Endothelial cell of umbilical vein (primary cell): ENCODE results near the gene LRRC42. TPM values are rescaled to one million over a fixed set of nuclear protein-coding genes. Genes with fewer than 3 reads are reported as not detected.

ENCODE experiments used
- BruUV-seq: library from RNA; stranded (reverse); fragments of 400-500 nt; replicated peaks from 2 replicates; lab custom pipeline; 2021; lab: Mats Ljungman, UMichigan
- CTCF ChIA-PET: fragments of 300-600, 350-600 bp; sonication (Branson Sonifier 250); formaldehyde crosslinking; loops from one replicate; lab custom pipeline; 2021; ENCODE audit warnings: antibody characterized with exemption, inconsistent platforms; lab: Charles Lee
- POLR2A ChIA-PET: fragments of 300-600, 350-600 bp; sonication (Branson Sonifier 250); formaldehyde crosslinking; loops from one replicate; lab custom pipeline; 2021; ENCODE audit warnings: antibody characterized with exemption, inconsistent platforms; lab: Charles Lee
- DNase-seq: peaks from one replicate; pipeline ENCODE4 v3.0.0-alpha.2; 2011; ENCODE audit warnings: low read depth, low spot score
- FAIRE-seq: peaks from 2 replicates; lab custom pipeline; 2011; peaks lifted over from hg19 to GRCh38; lab: Jason Lieb, UNC
- H2AFZ ChIP-seq: 2 replicates; pipeline ENCODE4 v1.6.0; 2012; ENCODE audit warnings: low read depth, low read length, control low read depth, inconsistent platforms
- H3K27ac ChIP-seq: 2 replicates; pipeline ENCODE4 v1.5.1; 2011; ENCODE audit warnings: low read depth, mild to moderate bottlenecking, control low read depth, low read length, moderate library complexity; ENCODE audit not compliant: insufficient read depth
- H3K27me3 ChIP-seq, 2 experiments: 2 replicates each; pipeline versions ENCODE4 v1.6.0 to v1.6.1; 2011; ENCODE audit warnings: low read length in 2 of 2, mixed read lengths in 1 of 2; ENCODE audit not compliant: control insufficient read depth in 2 of 2, insufficient read depth in 2 of 2
- H3K36me3 ChIP-seq, 2 experiments: 2 replicates in 1 of 2; 3 replicates in 1 of 2; pipeline ENCODE4 v1.5.1; 2011; ENCODE audit warnings: low read length in 2 of 2, mild to moderate bottlenecking in 1 of 2, moderate library complexity in 1 of 2; ENCODE audit not compliant: control insufficient read depth in 2 of 2, insufficient read depth in 2 of 2; ENCODE audit errors: extremely low read depth in 1 of 2
- H3K4me1 ChIP-seq: 3 replicates; pipeline ENCODE4 v1.5.1; 2011; ENCODE audit warnings: mild to moderate bottlenecking, low read length; ENCODE audit not compliant: control insufficient read depth, insufficient read depth; ENCODE audit errors: extremely low read depth
- H3K4me2 ChIP-seq: 2 replicates; pipeline ENCODE4 v1.6.1; 2011; ENCODE audit warnings: low read length, control low read depth, mixed read lengths; ENCODE audit not compliant: insufficient read depth
- H3K4me3 ChIP-seq, 3 experiments: fragments of 200-600 bp in 1 of 3; sonication (generic), shearing (Covaris generic) in 1 of 3; replicated peaks in 1 of 3; 2 replicates each; pipeline ENCODE4 v1.5.1; 2011 to 2016; ENCODE audit warnings: control low read depth in 3 of 3, low read length in 3 of 3, mild to moderate bottlenecking in 2 of 3, inconsistent platforms in 1 of 3, low read depth in 1 of 3, moderate library complexity in 1 of 3; ENCODE audit not compliant: insufficient read depth in 1 of 3
- H3K79me2 ChIP-seq: 2 replicates; pipeline ENCODE4 v1.6.0; 2012; ENCODE audit warnings: low read length, inconsistent platforms; ENCODE audit not compliant: control insufficient read depth, insufficient read depth
- H3K9ac ChIP-seq: replicated peaks from 2 replicates; pipeline ENCODE3; 2011; ENCODE audit warnings: low read length, control low read depth; ENCODE audit not compliant: insufficient read depth; ENCODE audit errors: extremely low read depth
- H3K9me1 ChIP-seq: replicated peaks from 3 replicates; pipeline ENCODE4 v1.6.0; 2011; ENCODE audit warnings: mild to moderate bottlenecking, low read length; ENCODE audit not compliant: control insufficient read depth, insufficient read depth; ENCODE audit errors: extremely low read depth
- H3K9me3 ChIP-seq: replicated peaks from 2 replicates; pipeline ENCODE4 v1.5.1; 2012; ENCODE audit warnings: low read length, inconsistent platforms; ENCODE audit not compliant: control insufficient read depth, insufficient read depth
- H4K20me1 ChIP-seq: replicated peaks from 2 replicates; pipeline ENCODE3; 2011; ENCODE audit warnings: mild to moderate bottlenecking, low read length; ENCODE audit not compliant: control insufficient read depth, insufficient read depth; ENCODE audit errors: extremely low read depth
- EZH2 ChIP-seq: IDR thresholded peaks from 2 replicates; pipeline ENCODE4 v1.6.1; 2012; ENCODE audit warnings: borderline replicate concordance, low read depth, mild to moderate bottlenecking, moderate library complexity, low read length, inconsistent platforms; ENCODE audit not compliant: severe bottlenecking
- FOS ChIP-seq: IDR thresholded peaks from 2 replicates; pipeline ENCODE4 v1.6.1; 2011; ENCODE audit warnings: mild to moderate bottlenecking, low read length, moderate library complexity, borderline replicate concordance; ENCODE audit not compliant: insufficient read depth
- GATA2 ChIP-seq: IDR thresholded peaks from 2 replicates; pipeline ENCODE4 v1.7.0; 2011; ENCODE audit warnings: low read depth, mild to moderate bottlenecking, moderate library complexity, mixed read lengths, low read length; ENCODE audit not compliant: insufficient read length, insufficient read depth
- JUN ChIP-seq: IDR thresholded peaks from 2 replicates; pipeline ENCODE4 v1.6.1; 2011; ENCODE audit warnings: borderline replicate concordance, low read depth; ENCODE audit not compliant: insufficient read length, insufficient read depth
- MYC ChIP-seq: IDR thresholded peaks from one replicate; pipeline ENCODE4 v1.6.1; 2011; ENCODE audit warnings: mild to moderate bottlenecking, low read depth, low read length
- POLR2A ChIP-seq: IDR thresholded peaks from 2 replicates; pipeline ENCODE4 v1.6.1; 2012; ENCODE audit warnings: low read depth, mild to moderate bottlenecking, control low read depth, low read length
- POLR2AphosphoS5 ChIP-seq: IDR thresholded peaks from 2 replicates; pipeline ENCODE4 v1.6.1; 2012; ENCODE audit warnings: low read depth, mild to moderate bottlenecking, control low read depth, low read length, moderate library complexity; ENCODE audit not compliant: insufficient read depth
- dilution Hi-C: fragments of 300-500 bp; cut with MboI; formaldehyde crosslinking; loops from one replicate; pipeline ENCODE4 v1.15.0; 2019; ENCODE audit warnings: low sequenced_read_pairs; ENCODE audit not compliant: extremely low pct_ligation_motif_present
- intact Hi-C: fragments of 100-400 bp; cut with micrococcal nuclease; formaldehyde crosslinking; loops from one replicate; pipeline ENCODE4 v1.10.0; 2022
- polyA plus RNA-seq, 4 experiments: library from polyadenylated mRNA; depleted of rRNA in 3 of 4; stranded (reverse) in 3 of 4; unstranded in 1 of 4; fragments of >200 nt; gene quantifications; 2 replicates each; pipeline versions ENCODE4 v1.2.1 to v1.2.3, GENCODE V29; 2011 to 2012; ENCODE audit warnings: missing spikeins in 1 of 4
- total RNA-seq: library from RNA; stranded (reverse); gene quantifications from 2 replicates; pipeline ENCODE4 v1.2.3, GENCODE V29; 2021
- TF ChIP-seq, protein P1 (sequence below), 2 donors: IDR thresholded peaks; 1 replicate in 1 of 2; 2 replicates in 1 of 2; pipeline ENCODE4 v1.5.1; 2011; ENCODE audit warnings: low read length in 2 of 2, mild to moderate bottlenecking in 2 of 2, moderate library complexity in 2 of 2, control low read depth in 1 of 2, inconsistent platforms in 1 of 2, low read depth in 1 of 2; ENCODE audit not compliant: insufficient read depth in 1 of 2; ENCODE audit errors: extremely low read depth in 1 of 2

Gene LRRC42
- total and polyA plus RNA-seq, 2 donors (not counting 3 experiments of a cell fraction or from before 2014, with no cell fraction given), result 25.3 to 26.1 TPM

DNA sequence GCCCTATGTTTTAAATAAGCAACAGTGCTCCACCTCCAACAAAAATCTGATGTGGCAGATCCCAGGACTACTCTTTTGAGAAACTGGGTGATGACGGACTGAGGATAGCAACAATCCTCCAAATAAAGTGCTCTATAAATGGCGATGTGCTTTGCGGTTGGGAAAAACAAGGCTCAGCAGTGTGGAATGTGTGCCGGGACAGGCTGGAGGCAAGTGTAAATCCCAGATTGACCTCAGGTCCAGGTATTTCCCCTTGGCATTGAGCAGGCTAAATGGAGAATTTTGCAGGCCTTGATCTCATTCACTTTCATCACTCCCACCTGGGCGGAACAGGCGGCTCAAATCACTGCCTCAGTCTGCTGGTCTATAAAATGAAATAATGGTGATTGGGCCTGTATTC lies 35.1 kb downstream of the LRRC42 start:
- no peaks in the 10 kb centered on the region for H3K9me3 ChIP-seq
- no peaks in the 10 kb centered on the region for H3K79me2 ChIP-seq
- dilution Hi-C loops, result no loop called here
- POLR2A ChIA-PET, result no interaction called here
- no peak overlapping the region for H3K4me3 ChIP-seq
- BruUV-seq, result no TSS peak
- TF ChIP-seq GATA2 (no peak), POLR2AphosphoS5 (no peak), MYC (no peak), FOS (no peak), POLR2A (no peak), EZH2 (no peak), JUN (no peak)
- TF ChIP-seq, protein P1, sequence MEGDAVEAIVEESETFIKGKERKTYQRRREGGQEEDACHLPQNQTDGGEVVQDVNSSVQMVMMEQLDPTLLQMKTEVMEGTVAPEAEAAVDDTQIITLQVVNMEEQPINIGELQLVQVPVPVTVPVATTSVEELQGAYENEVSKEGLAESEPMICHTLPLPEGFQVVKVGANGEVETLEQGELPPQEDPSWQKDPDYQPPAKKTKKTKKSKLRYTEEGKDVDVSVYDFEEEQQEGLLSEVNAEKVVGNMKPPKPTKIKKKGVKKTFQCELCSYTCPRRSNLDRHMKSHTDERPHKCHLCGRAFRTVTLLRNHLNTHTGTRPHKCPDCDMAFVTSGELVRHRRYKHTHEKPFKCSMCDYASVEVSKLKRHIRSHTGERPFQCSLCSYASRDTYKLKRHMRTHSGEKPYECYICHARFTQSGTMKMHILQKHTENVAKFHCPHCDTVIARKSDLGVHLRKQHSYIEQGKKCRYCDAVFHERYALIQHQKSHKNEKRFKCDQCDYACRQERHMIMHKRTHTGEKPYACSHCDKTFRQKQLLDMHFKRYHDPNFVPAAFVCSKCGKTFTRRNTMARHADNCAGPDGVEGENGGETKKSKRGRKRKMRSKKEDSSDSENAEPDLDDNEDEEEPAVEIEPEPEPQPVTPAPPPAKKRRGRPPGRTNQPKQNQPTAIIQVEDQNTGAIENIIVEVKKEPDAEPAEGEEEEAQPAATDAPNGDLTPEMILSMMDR (IDR thresholded peaks at IDR 0.05; ENCODE audit: extremely low read depth in 1 of 2, insufficient read depth in 1 of 2, low read depth in 1 of 2, low read length in 2 of 2), result no peak
- FAIRE-seq, result no peak
- CTCF ChIA-PET, result no interaction called here
- peaks cover 5% of the 10 kb centered on the region for H3K4me1 ChIP-seq
- H4K20me1 ChIP-seq, result no peaks in the 10 kb centered on the region
- no peaks in the 10 kb centered on the region for H3K27me3 ChIP-seq
- H3K27ac ChIP-seq, result no peak overlapping the region
- no peaks in the 10 kb centered on the region for H3K36me3 ChIP-seq
- DNase-seq, result no peak
- H3K4me2 ChIP-seq, result no peak overlapping the region
- no peak overlapping the region for H3K9ac ChIP-seq
- intact Hi-C loops, result no loop called here
- H3K9me1 ChIP-seq, result no peaks in the 10 kb centered on the region
- no peak overlapping the region for H2AFZ ChIP-seq
